Hepatic stellate cell (primary cell): ENCODE measurements around the gene TSPEAR.
"Not testable (repeated sequence)": the region's sequence is repeated elsewhere in the genome, so short reads cannot be mapped to it uniquely, and the experiment has no call there.

ENCODE experiments used
- DNase-seq: peaks from one replicate; pipeline ENCODE4 v3.0.0; 2011; ENCODE audit warnings: low spot score

Gene TSPEAR

GRCh38 chr21:44568667-44569556, 142.5 kb downstream of the TSPEAR start:
- no peak for DNase-seq

- DNase-seq, result no peak
Observed at GRCh38 chr21:44568261-44568660, 143.1 kb downstream of the TSPEAR start.

- no peak for DNase-seq
Observed at GRCh38 chr21:44567481-44568171, 143.7 kb downstream of the TSPEAR start.

- no peak for DNase-seq
Observed at GRCh38 chr21:44566403-44566802, 145.0 kb downstream of the TSPEAR start.

- no peak for DNase-seq
Observed at GRCh38 chr21:44564886-44565598, 146.3 kb downstream of the TSPEAR start.

- no peak for DNase-seq
Observed at GRCh38 chr21:44564099-44564498, 147.3 kb downstream of the TSPEAR start.

GRCh38 chr21:44558695-44559094, 152.7 kb downstream of the TSPEAR start, which contains the start of gene KRTAP10-3:
KRTAP10-3 (minus strand) TSS chr21:44558795; CDS start chr21:44558715, 80 bp downstream.
- no peak for DNase-seq

- not testable (repeated sequence) for DNase-seq
Observed at GRCh38 chr21:44558329-44558675, 153.1 kb downstream of the TSPEAR start.

GRCh38 chr21:44557491-44558328, 153.7 kb downstream of the TSPEAR start:
- DNase-seq, result no peak

GRCh38 chr21:44556879-44557278, 154.5 kb downstream of the TSPEAR start:
- no peak for DNase-seq

- DNase-seq, result no peak
Observed at GRCh38 chr21:44555200-44555875, 156.0 kb downstream of the TSPEAR start.

- DNase-seq, result no peak
Observed at GRCh38 chr21:44552681-44553080, 158.7 kb downstream of the TSPEAR start.

- DNase-seq, result no peak
Observed at GRCh38 chr21:44552136-44552535, 159.2 kb downstream of the TSPEAR start.

GRCh38 chr21:44551340-44551961, 159.9 kb downstream of the TSPEAR start, which contains the start of gene KRTAP10-2:
KRTAP10-2 (minus strand) TSS chr21:44551505; CDS start chr21:44551458, 47 bp downstream.
- DNase-seq, result no peak

- no peak for DNase-seq
Observed at GRCh38 chr21:44550807-44551206, 160.6 kb downstream of the TSPEAR start.

GRCh38 chr21:44550285-44550684, 161.1 kb downstream of the TSPEAR start:
- DNase-seq, result not testable (repeated sequence)

GRCh38 chr21:44549525-44550211, 161.7 kb downstream of the TSPEAR start:
- DNase-seq, result no peak

GRCh38 chr21:44548922-44549321, 162.4 kb downstream of the TSPEAR start:
- DNase-seq, result no peak

GRCh38 chr21:44548381-44548780, 163.0 kb downstream of the TSPEAR start:
- no peak for DNase-seq
